OCI-LY7 (cell line): ENCODE measurements around the gene LHX6.

Experiments used
- EZH2phosphoT487 ChIP-seq: fragments of 200-600 bp; sonication (generic); IDR thresholded peaks from 2 replicates; pipeline ENCODE4 v1.6.1; 2018; ENCODE audit warnings: low read depth, borderline replicate concordance, mild to moderate bottlenecking, mixed run types, antibody characterized with exemption, low read length, moderate library complexity, mixed read lengths
- TF ChIP-seq, protein P1 (sequence below): fragments of 200-600 bp; sonication (generic); conservative IDR thresholded peaks from 2 replicates; pipeline ENCODE4 v1.5.1; 2014; ENCODE audit warnings: mild to moderate bottlenecking, antibody characterized with exemption, low read length, moderate library complexity, mixed read lengths

DNA sequence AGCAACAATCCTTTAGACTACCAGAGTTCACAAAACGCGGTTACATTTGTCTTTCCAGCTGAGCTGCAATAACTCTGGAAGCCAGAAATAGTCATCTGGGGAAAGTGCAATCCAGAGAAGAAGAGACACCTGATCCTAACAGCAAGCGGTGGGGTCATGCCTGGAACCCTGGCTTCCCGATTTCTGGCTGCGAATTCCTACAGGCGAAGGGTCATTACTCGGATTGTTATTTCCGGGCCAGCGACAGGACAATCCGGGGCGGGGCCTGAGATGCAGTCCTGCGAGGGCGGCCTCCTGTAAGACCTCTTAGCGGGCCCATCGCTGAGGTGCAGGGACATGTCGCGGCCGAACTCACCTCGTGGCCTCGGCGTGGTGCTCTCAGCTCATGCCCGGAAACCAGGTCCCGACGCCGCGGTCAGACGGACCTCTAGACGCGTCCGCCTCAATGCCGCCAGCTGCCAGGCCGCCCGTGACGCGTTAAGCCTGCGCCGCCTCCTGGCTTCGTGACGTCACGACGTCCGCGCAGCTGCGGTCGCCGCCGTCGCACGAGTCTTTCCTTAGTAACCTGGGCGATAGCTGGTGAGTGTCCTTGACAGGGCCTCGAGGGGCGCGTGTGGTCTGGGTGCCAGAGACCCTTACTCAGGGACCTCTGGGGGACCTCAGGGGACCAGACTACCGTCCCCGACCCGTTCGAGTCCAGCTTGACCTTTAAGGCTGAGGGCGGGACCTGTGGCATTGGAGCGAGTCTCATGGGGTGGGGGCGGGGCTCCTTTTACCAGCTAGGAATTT is 35.8 kb upstream of the LHX6 start, which contains the start of the genes MRRF and RBM18:
- TF ChIP-seq, protein P1, sequence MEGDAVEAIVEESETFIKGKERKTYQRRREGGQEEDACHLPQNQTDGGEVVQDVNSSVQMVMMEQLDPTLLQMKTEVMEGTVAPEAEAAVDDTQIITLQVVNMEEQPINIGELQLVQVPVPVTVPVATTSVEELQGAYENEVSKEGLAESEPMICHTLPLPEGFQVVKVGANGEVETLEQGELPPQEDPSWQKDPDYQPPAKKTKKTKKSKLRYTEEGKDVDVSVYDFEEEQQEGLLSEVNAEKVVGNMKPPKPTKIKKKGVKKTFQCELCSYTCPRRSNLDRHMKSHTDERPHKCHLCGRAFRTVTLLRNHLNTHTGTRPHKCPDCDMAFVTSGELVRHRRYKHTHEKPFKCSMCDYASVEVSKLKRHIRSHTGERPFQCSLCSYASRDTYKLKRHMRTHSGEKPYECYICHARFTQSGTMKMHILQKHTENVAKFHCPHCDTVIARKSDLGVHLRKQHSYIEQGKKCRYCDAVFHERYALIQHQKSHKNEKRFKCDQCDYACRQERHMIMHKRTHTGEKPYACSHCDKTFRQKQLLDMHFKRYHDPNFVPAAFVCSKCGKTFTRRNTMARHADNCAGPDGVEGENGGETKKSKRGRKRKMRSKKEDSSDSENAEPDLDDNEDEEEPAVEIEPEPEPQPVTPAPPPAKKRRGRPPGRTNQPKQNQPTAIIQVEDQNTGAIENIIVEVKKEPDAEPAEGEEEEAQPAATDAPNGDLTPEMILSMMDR = no peak
- TF ChIP-seq EZH2phosphoT487 = no peak
